WI38 (cell line): ENCODE measurements around the gene HSPG2.
"Not testable (repeated sequence)": the region's sequence is repeated elsewhere in the genome, so short reads cannot be mapped to it uniquely, and the experiment has no call there.

Experiments
- H3K4me3 ChIP-seq: 2 replicates; pipeline ENCODE4 v1.5.1; 2011; ENCODE audit warnings: low read depth, mild to moderate bottlenecking, control low read depth, low read length
- TF ChIP-seq, protein P1 (sequence below): IDR thresholded peaks from 2 replicates; pipeline ENCODE4 v1.5.1; 2012; ENCODE audit warnings: low read depth, mild to moderate bottlenecking, control low read depth, low read length

Gene HSPG2

GRCh38 chr1:21827141-21827679, 109.9 kb downstream of the HSPG2 start:
- H3K4me3 ChIP-seq: no peak overlapping the region
- TF ChIP-seq, protein P1, sequence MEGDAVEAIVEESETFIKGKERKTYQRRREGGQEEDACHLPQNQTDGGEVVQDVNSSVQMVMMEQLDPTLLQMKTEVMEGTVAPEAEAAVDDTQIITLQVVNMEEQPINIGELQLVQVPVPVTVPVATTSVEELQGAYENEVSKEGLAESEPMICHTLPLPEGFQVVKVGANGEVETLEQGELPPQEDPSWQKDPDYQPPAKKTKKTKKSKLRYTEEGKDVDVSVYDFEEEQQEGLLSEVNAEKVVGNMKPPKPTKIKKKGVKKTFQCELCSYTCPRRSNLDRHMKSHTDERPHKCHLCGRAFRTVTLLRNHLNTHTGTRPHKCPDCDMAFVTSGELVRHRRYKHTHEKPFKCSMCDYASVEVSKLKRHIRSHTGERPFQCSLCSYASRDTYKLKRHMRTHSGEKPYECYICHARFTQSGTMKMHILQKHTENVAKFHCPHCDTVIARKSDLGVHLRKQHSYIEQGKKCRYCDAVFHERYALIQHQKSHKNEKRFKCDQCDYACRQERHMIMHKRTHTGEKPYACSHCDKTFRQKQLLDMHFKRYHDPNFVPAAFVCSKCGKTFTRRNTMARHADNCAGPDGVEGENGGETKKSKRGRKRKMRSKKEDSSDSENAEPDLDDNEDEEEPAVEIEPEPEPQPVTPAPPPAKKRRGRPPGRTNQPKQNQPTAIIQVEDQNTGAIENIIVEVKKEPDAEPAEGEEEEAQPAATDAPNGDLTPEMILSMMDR: no peak

DNA sequence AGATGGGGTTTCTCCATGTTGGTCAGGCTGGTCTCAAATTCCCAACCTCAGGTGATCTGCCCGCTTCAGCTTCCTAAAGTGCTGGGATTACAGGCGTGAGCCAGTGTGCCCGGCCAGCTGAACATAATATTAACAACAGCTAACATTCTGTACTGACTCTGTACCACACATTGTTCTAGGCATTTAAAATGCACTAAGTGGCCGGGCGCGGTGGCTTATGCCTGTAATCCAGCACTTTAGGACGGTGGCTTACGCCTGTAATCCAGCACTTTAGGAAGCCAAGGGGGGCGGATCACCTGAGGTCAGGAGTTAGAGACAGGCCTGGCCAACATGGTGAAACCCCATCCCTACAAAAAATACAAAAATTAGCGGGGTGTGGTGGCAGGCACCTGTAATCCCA, 110.4 kb downstream of the HSPG2 start:
- not testable (repeated sequence) for H3K4me3 ChIP-seq

GRCh38 chr1:21825393-21825792, 111.7 kb downstream of the HSPG2 start:
- TF ChIP-seq, protein P1: no peak
- no peak overlapping the region for H3K4me3 ChIP-seq

GRCh38 chr1:21824926-21825325, 112.2 kb downstream of the HSPG2 start:
- no peak overlapping the region for H3K4me3 ChIP-seq
- TF ChIP-seq, protein P1: no peak

GRCh38 chr1:21823980-21824702, 113.0 kb downstream of the HSPG2 start:
- TF ChIP-seq, protein P1: no peak
- no peak overlapping the region for H3K4me3 ChIP-seq

- no peak overlapping the region for H3K4me3 ChIP-seq
- TF ChIP-seq, protein P1: no peak
Measured at GRCh38 chr1:21823206-21823979, 113.7 kb downstream of the HSPG2 start.

- H3K4me3 ChIP-seq: no peak overlapping the region
- TF ChIP-seq, protein P1: no peak
Measured at GRCh38 chr1:21822349-21822748, 114.8 kb downstream of the HSPG2 start.
